Cardiac septum (tissue), 1 donor: ENCODE results near the gene GPC6. TPM values are rescaled to one million over a fixed set of nuclear protein-coding genes. Genes with fewer than 3 reads are reported as not detected.

Experiments
- DNase-seq: peaks from one replicate; pipeline ENCODE4 v3.0.0-alpha.2; 2020; ENCODE audit warnings: low spot score
- intact Hi-C: fragments of 100-400 bp; cut with DNase I; formaldehyde crosslinking; loops from one replicate; pipeline ENCODE4 v1.14.0; 2022
- total RNA-seq: library from RNA; stranded (reverse); fragmentation: NEBNext Ultra II Directional; extraction: Animal tissue kit (Norgen Biotek cat#: 25700); gene quantifications from one replicate; pipeline ENCODE4 v1.2.1, GENCODE V29; 2021
- donor health status: DM: no; HTN: no; CAD: no.

GPC6 gene
- total RNA-seq, 1 donor from 2014 or later, result 1.4 TPM

DNA sequence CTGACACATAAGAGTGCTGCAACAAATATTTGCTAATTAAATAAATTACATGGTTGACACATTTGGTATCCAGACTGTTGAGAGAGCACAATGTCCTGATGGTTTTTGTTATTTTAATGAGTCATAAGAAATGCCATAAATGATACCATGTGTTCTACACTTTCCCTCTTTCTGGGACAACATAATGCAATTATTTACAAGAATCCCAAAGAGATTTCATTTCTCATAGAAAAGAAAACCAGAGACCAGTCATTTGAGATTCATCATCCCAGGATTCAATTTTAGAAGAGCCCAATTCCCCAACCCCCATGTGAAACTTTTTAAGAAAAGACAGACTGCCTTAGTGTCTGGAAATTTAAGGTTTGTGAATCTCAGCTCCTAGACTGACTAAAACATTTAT lies 853.3 kb downstream of the GPC6 start:
- intact Hi-C loops, result no loop called here
- no peak for DNase-seq

DNA sequence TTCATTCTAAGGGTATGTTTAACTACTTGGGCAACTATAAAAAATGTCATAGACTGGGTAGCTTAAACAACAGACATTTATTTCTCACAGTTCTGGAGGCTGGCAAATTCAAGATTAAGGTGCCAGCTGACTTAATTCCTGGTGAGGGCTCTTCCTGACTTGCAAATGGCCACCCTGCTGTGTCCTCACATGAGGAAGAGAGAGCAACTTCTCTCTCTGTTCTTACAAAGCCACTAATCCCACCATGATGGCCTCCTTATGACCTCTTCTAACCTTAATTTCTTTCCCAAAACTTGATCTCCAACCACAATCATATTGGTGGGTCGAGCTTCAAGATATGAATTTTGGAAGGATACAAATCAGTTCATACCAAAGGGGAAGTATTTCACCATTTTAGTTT lies 853.9 kb downstream of the GPC6 start:
- no peak for DNase-seq
- intact Hi-C loops, result no loop called here

DNA sequence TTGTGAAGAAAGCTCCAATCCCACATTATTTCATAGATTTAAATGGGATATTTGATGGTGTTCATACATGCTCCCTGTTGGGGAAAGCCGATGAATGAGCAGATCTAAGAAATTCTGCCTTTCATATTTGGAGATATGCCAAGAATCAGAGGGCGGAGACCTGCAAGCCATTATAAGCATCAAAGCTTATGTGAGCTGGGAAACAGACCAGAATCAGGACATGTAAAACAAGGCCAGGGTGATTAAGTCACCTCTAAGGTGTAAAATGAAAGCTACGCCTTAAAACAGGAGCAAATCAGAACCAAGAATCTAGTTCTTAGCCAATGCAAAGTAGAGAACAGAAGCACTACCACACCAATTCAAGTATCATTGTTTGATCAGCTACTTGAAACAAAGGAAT lies 860.5 kb downstream of the GPC6 start:
- intact Hi-C loops, result no loop called here
- no peak for DNase-seq

DNA sequence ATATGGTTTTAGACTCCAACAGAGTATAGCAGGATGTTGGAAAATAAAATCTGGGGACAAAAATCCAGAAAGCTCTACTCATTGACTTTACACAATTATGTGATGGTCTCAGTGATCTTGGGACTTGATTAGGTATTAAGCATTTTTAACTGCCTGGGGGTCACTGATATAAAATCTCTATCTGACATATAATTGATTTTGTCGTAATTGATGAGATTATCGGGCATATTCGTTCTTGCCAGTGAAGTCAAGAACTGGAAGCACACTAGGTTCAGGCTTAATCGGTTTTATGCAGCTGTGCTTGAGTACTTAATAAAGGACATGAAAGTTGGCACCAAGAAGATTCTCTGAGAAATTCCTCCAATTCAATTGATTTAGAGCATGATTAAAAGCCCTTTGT lies 862.1 kb downstream of the GPC6 start:
- no peak for DNase-seq
- intact Hi-C loops, result no loop called here

DNA sequence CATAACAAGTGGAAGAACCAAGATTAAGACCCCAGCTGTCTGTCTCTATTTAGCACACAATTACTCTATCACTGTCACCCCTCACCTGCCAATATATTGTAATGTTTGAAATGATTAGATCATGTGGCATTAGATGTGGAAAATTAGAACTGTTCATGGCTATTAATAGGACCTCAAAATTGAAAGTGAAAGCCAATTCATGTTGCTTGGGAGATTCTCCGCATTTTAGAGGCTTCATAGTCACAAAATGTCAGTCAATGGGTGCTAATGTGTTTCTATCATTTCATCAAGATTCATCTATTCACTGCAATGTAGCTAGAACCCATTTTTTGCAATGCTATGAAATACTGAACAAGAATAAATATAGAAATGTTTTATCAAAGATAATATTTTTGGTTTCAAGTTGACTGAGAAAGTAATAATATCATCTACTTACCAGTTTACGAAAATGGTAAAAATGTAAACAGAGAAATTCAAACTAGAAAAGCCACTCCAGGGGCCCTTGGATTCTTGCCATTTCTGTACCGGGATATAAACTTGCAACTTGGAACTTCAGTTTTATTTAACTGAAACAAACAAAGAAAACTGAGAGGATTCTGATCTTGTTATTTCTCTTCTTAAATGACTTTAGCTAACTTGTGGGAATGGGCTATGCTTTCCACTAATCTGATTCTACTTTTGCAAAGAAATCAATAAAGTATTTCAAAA lies 864.3 kb downstream of the GPC6 start:
- intact Hi-C loops, result no loop called here
- DNase-seq, result no peak

DNA sequence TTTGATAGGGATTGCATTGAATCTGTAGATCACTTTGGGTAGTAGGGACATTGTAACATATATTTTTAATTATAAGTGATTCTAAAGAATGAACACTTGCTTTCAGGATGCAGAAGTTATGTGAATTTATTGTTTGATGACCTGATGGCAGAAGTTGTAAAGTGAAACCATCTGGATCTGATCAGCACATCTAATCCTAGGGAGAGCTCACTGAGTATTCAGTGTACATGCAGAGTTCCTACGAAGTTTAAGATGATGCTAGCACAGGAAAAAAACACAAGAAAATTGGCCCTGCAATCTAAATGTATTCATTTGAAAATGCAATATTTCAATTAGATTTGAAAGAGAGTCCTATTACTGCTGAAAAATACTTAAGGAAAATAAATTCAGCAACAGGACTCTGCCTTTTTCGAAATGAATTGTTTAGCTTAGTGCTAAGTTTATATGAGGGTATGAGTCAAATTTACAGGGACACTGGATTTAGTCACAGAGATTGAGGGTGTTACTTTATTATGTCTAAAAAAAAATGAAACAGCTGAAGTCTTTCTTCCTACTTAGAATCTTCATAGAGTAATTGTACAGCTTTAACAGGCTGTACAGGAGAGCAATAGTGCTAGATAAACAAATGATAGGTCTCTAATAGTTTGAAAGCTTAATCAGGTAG lies 867.2 kb downstream of the GPC6 start:
- no peak for DNase-seq
- intact Hi-C loops, result no loop called here

DNA sequence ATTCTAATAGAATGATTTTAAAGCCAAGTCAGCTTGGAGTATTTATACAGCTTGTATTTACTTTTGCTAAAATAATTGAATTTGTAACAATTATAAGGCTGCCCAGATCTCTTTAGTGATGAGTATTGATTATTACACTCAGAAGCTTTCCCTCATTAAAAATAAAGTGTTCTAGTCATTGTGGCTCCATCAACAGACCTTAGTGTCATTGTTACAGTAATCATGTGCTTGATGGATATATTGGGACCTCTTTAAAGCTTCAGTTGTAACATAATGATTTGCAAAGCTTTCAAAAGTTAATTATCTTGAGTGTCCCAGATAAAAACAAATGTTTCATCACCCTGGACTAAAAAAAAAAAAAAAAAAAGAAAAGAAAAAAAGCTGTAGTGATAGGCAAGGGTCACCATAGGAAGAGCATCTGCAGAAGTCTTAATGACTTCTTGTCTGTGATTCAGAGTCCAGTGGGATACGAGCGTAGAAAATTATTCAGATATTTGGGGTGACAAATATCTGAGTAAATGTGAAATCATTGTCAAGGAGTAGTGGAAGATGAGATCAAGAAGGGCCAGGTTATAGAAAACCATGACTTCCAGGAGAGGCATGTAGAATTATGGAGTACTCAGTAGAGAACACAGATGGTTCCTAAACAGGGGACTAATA lies 883.2 kb downstream of the GPC6 start:
- intact Hi-C loops, result no loop called here
- no peak for DNase-seq

DNA sequence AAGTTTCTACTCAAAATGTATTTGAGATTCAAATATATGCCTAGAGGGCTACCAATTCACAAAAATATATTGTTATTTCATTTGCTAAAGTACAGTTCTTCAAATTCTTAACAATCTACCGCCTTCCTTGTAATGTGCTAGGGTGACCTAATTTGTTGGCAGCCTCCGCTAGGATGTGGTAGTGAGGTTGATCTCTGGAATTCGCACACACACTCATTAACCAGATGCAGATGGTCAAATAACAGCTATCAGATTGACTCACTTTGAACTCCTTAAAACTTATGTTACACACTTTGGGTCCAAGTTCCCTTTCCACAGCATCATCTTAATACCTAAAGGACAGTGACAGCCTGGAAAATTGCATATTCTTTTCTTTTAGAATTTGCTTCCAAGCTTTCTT lies 885.6 kb downstream of the GPC6 start:
- intact Hi-C loops, result no loop called here
- DNase-seq, result no peak

DNA sequence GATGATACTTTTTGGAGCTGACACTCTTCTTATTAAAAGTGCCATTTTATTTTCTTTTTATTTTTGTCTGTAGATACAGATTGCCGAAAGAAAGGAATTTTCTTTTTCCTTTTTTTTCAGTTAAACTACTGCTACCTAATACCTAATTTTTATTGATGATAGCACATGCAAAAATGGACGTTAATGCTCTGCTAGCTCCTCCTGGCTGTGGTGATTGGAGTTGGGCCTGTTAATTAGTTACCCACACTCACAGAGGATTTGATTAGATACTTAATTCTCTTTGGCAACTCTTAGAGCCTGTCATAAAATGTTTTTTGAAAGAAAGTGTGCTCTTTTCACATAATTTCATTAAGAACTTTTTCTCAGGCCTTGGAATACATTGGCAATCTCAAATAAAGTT lies 886.1 kb downstream of the GPC6 start:
- DNase-seq, result no peak
- intact Hi-C loops, result no loop called here

DNA sequence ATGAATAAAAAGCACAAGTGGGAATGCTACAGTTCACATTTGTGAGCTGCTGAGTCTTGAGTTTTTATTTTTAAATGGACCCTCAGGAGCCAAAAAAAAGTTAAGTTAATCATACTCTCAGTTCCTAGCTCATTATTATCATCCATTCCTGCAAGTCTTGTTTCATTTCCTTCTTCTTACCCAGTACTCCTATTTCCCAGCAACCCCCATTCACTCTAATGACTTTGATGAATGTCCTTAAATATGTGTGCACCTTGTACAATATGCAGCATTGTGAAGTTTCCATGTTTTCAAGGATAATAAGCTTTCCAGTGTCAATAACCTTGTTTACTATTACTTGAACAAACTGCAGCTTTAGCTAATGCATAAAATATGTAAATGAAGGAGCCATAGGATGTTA lies 886.6 kb downstream of the GPC6 start:
- no peak for DNase-seq
- intact Hi-C loops, result no loop called here

DNA sequence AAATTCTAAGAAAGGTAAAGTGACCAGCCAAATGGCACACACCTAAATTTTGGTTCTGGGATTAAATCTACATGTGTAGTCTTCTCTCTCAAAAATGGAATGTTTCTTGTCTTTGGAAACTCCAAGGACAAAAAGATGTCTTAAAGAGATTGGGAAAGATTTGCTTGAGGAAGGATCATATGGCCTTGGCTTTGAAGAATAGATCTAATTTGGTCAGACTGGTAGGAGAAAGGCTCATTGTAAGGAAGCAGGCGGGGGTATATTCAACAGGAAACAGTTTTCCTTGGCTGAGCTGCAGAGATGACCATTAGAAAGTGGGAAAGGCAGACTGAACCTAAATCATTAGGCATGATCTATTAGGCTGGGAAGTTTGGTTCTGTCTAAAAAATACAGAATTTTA lies 887.6 kb downstream of the GPC6 start:
- intact Hi-C loops, result no loop called here
- no peak for DNase-seq

DNA sequence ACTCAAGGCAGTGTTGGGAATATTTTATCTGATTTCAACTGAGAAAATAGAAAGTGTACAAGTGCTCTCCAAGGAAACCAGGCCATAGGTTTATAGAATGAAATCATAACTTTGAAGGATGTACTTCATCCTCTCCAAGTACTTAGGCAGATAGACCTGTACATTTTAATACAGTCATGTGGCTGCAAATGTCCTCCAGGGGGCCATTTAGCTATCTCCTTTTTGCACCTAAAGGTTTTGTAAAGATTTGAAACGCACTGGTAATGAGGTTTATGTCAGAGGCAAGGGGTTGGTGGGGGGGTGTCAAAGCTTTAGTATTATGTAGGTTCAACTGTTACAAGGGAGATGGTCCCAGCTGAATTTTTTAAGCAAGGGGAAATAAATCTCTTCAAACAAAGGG lies 888.4 kb downstream of the GPC6 start:
- DNase-seq, result no peak
- intact Hi-C loops, result no loop called here

DNA sequence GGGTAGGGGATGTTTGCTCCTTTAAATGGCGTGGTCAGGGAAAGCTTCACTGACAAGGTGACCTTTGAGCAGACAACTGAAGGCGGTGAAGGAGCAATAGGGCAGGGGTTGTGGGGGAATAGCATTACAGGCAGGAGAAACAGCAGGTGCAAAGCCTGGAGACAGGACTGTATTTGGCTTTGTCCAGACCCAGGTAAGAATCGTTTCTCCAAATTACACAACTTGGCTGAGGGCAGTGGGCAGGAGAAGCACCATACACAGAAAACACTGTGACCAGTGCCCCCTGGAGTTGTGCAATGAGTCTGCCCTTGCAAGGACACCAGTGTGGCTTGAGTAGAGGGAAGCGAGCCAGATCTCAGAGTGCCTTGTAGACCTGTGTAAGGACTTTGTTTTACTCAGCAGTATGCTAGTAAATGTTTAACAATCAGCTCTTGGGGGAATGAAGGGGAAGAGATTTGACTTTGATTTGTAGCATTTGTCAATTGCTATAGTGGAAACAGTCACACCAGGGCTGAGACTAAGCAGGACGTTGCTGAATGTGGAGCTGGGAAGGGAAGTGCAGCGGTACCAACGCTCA lies 892.8 kb downstream of the GPC6 start:
- intact Hi-C loops, result no loop called here

DNA sequence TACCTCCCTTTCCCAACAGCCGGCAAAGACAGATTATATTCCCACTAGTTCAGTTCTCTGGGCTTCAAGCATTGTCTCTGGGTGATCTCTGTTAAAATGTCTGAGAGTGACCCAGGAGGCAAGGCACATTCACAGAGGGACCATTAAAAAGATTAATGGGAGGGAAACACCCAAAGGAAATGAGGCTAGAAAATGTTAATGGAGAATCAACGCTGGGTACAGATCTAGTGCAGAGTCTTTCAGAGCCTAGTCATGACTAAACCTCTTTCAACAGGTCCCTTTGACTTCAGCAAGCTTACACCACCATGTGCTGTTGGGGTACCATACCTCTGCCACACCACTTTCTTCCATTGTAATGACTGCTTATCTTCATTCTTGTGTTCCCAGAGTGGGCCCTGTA lies 894.3 kb downstream of the GPC6 start:
- DNase-seq, result no peak
- intact Hi-C loops, result no loop called here

More for the DNA sequence above, 892.8 kb downstream of the GPC6 start:
- DNase-seq, result no peak

DNA sequence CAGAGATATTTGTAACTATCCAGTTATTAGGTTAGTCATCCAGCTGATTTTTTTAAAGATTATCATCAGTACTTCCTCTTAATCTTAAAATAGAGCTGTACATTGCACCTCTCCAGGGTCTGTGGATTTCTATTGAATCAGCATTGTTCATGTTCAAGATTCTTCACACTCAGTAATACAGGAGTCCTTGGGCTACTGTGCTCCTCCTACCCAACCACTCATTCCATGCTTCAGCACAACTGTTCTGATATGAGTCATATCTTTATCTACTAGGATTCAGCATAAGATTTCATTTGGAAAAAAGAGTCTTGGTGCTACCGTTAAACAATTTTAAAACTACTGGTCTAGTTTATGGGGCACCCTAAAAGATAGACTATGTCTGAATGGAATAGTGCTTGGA lies 895.1 kb downstream of the GPC6 start:
- intact Hi-C loops, result no loop called here
- no peak for DNase-seq

DNA sequence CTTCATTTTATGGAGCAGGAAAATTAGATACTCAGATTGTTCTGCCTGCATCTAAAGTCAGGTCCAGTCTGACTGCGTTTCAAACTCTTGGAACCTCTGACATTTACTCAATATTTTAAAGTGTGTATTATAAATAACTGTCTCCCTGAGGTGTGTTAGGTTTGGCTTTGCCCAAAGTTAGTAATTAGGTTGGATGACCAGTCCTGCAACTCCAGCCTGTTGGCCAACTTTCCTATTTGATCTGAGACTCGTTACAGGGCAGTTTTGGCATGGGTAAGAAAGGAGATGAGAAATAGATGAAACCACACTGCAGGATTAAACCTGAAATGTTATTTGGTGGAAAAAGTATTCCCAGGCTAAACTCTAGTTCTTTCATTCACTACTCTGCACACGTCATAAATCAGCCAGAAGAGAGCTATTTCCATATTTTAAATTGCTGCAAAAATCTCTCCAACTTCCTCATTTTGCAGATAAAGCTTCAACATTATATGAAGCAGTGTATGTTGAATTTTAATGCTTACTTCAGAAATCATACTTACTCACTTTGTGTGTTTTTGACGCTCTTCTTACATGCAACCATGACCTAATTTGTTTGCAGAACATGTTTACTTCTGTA lies 895.8 kb downstream of the GPC6 start:
- intact Hi-C loops, result no loop called here
- no peak for DNase-seq

DNA sequence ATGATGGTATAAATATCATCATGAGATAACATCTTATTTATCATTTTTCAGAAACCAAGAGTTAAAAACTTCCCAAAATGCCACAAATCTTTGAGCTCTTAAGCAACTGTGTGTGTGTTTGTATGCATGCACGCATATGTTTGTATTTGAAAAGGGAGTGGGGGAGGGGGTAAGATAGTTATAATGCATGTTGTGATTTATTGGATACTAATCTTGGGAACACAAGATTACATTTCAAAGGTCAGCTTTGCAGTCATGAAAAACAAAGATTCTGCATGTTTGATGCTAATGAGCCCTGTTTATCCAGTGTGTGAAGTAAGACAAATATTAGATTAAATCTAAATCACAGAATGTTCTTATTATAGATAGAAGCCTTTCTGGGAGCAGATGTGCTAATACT lies 897.0 kb downstream of the GPC6 start:
- DNase-seq, result no peak
- intact Hi-C loops, result no loop called here

DNA sequence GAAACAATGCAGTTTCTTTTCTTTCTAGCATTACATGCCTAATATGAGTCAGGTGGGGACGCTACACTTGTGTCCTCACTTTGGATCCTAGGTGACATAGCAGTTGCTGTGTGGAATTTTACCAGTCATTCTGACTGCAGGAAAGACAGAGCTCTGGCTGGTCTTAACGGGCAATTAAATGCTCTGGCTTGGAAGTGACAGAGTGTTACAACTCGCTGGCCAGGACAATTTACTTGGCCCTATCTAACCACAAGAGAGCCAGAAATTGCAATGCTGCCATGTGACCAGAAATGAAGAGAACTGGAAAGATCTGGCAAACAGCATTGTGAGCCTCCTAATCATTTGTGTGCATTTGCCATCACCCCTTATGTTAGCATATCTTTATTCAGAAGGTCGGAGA lies 901.8 kb downstream of the GPC6 start:
- intact Hi-C loops, result no loop called here
- DNase-seq, result no peak

DNA sequence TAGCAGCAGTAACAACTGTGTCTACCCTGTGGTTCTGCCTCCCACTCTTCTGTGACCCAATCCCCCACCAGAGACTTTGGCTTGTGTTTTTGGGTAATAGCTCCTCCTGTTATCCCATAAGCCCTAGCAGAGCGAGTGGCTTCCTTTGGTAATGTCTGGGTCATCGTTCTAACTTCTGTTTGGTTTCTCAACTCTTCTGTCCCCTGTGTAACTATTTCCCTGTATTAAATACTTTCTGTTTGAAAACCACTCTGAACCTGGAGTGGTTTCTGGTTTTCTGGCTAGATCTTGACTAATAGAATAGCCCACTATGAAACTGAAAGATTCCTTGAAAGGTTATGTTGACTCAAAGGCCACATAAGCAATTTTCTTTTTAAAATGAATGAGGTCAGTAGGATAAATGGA lies 902.9 kb downstream of the GPC6 start:
- DNase-seq, result no peak
- intact Hi-C loops, result no loop called here

DNA sequence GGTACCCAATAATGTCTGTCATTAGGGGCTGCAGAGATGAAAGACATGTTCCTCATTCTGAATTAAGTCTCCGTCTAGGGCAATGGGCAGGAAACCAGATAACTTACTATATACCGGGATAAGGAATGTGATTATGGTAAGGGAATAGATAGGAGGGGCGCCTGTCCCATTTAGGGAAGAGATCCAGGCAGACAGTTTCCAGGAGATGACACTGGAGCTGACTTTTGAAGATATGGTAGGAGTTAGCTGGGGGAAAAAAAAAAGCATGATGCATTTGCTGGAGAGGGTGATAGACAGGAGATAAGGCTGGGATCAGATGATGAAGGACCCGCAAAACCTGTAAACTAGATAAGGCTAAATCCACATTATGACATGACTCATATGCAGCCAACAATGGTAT lies 912.2 kb downstream of the GPC6 start:
- intact Hi-C loops, result no loop called here
- no peak for DNase-seq
